Activated CD8-positive, alpha-beta memory T cell treated with anti-CD3 and anti-CD28 coated beads, Interleukin-2, amount 10 ng/mL, durations not matched to agents 7 days and 5 days (primary cell): ENCODE results near the gene LCT. TPM values are rescaled to one million over a fixed set of nuclear protein-coding genes. Genes with fewer than 3 reads are reported as not detected.
"Not testable (repeated sequence)": the region's sequence is repeated elsewhere in the genome, so short reads cannot be mapped to it uniquely, and the experiment has no call there.

Source experiments
- ATAC-seq: fragments of 150-1000 bp; cut with Tn5 transposase; one replicate; pipeline ENCODE4 v1.10.0; 2021; ENCODE audit warnings: moderate library complexity
- CTCF ChIA-PET: fragments of 350-600 bp; sonication (Branson Sonifier 250); formaldehyde crosslinking; loops from one replicate; lab custom pipeline; 2021; ENCODE audit warnings: antibody characterized with exemption; lab: Charles Lee
- DNase-seq: peaks from one replicate; pipeline ENCODE4 v3.0.0-alpha.2; 2020
- H3K27ac Mint-ChIP-seq: one replicate; pipeline ENCODE4 v1.8.0; 2021; ENCODE audit warnings: mild to moderate bottlenecking, mixed read lengths
- H3K27me3 Mint-ChIP-seq: one replicate; pipeline ENCODE4 v1.8.0; 2021; ENCODE audit warnings: mixed read lengths
- H3K36me3 Mint-ChIP-seq: one replicate; pipeline ENCODE4 v1.8.0; 2021; ENCODE audit warnings: mild to moderate bottlenecking, mixed read lengths
- H3K4me1 Mint-ChIP-seq: one replicate; pipeline ENCODE4 v1.8.0; 2021; ENCODE audit warnings: mixed read lengths
- H3K4me3 Mint-ChIP-seq: one replicate; pipeline ENCODE4 v1.8.0; 2021; ENCODE audit warnings: mild to moderate bottlenecking, moderate library complexity, mixed read lengths
- H3K9me3 Mint-ChIP-seq: one replicate; pipeline ENCODE4 v1.8.0; 2022; ENCODE audit warnings: low read depth, mixed read lengths
- total RNA-seq, 2 experiments: library from RNA; stranded (reverse); gene quantifications; one replicate each; pipeline ENCODE4 v1.2.3, GENCODE V29; 2021

LCT gene
- total RNA-seq, 2 experiments from 2014 or later = 0.41 to 0.56 TPM

DNA sequence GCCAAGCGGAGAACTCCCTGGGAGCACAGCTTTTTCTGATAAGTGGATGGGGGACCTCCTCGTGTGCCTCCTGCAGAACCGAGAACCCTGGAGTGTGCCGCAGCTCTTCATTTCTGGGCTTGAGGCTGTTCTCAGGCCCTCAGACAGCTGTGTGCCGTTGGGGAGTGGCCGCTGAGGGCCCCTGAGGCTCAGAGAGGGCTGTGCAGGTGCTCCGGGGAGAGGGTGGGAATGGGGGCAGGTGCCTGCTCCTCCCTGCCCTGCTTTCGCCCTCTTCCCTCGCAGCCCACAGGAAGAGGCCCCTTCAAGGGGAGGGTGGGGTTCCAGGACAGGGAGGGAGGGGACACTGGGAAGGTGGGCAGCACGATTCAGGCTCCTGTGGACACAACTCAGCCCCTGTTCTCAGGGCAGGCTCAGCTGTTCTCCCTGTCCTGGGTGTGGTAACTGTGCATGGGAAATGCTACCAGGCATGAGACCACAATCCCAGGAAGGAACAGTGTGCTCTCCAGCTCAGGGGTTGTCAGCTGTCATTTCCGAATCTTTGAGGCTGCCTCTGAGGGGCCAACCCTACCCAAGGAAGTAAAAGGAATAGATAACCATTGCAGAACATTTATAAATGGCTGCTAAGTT lies 11.3 kb downstream of the LCT start:
- peaks cover 31% of the 10 kb centered on the region for H3K36me3 Mint-ChIP-seq
- H3K9me3 Mint-ChIP-seq = peaks cover 12% of the 10 kb centered on the region
- H3K27me3 Mint-ChIP-seq = no peaks in the 10 kb centered on the region
- H3K4me1 Mint-ChIP-seq = peaks cover 25% of the 10 kb centered on the region
- ATAC-seq (no peak), DNase-seq (no peak)
- H3K27ac Mint-ChIP-seq = no peak overlapping the region
- CTCF ChIA-PET = interaction anchor here (1.5 kb wide), 1 partner anchor 15 kb away, joined by 3 read pairs; no protein-coding TSS in a partner anchor
- H3K4me3 Mint-ChIP-seq = no peak overlapping the region

DNA sequence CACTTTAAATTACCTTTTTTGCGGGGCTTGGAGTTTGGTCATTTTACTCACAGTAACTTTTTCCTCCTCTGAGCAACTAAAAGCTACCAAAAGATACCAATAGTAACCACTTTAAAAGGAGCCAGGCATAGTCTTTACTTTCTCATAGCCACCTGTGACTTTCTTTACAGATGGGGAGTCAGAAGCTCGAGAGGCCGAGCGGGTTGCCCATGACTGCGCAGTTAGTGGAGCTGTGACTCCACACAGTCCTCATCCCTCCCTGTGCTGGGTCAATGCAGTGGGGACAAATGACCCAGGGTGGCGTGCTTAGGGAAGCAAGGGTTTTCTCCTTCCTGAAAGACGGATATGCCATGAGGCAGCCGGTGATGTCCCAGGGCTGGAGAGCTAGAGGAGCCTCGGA lies 11.9 kb downstream of the LCT start:
- peaks cover 31% of the 10 kb centered on the region for H3K4me1 Mint-ChIP-seq
- CTCF ChIA-PET = interaction anchor here (1.0 to 1.5 kb wide), 3 partner anchors 15 to 42 kb away, joined by 3 to 7 read pairs (median 3); no protein-coding TSS in a partner anchor
- DNase-seq (no peak), ATAC-seq (no peak)
- no peak overlapping the region for H3K4me3 Mint-ChIP-seq
- H3K27me3 Mint-ChIP-seq = no peaks in the 10 kb centered on the region
- peaks cover 33% of the 10 kb centered on the region for H3K36me3 Mint-ChIP-seq
- no peak overlapping the region for H3K27ac Mint-ChIP-seq
- H3K9me3 Mint-ChIP-seq = peaks cover 12% of the 10 kb centered on the region

DNA sequence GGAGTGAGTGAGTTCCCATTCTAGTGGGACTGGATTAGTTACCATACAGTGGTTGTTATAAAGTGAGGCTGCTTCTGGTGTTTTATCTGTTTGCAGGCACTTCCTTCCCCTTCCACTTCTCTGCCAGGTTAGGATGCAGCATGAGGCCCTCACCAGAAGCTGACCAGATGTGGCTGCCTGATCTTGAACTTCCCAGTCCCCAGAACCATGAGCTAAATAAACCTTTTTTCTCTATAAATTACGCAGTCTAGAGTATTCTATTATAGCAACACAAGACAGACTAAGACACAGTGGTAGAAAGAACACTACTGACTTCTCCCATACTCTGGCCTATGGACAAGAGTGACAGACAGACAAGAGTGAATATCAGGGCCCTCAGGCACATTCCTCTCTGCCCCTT lies 14.1 kb downstream of the LCT start:
- no peak for DNase-seq
- Mint-ChIP-seq H3K27me3 (no peaks in the 10 kb centered on the region), H3K27ac (no peak overlapping the region), H3K4me1 (peaks cover 45% of the 10 kb centered on the region), H3K4me3 (no peak overlapping the region), H3K9me3 (peaks cover 12% of the 10 kb centered on the region), H3K36me3 (peaks cover 37% of the 10 kb centered on the region)
- CTCF ChIA-PET = no interaction called here
- ATAC-seq = no peak

DNA sequence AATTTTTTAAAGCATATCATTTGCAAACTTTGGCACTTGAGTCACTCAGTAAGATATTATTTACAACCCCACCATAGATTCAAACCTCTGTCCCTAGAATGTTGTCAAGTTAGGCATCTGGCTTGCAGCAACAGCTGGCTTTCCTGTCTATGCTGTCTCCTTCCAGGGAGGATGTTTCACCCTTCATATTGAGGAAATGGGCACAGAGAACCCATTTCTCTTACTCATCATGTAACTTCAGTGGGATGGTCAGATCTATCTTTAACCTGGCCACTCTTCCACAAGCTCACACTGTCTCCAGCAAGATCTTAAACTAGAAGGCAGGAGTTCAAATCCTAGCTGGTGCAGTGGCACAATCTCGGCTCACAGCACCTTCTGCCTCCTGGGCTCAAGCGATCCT lies 15.8 kb downstream of the LCT start:
- CTCF ChIA-PET = interaction anchor here (1.1 to 2.0 kb wide), 2 partner anchors 24 to 562 kb away, joined by 4 to 7 read pairs; no protein-coding TSS in a partner anchor
- peak overlapping the region; percentile 37 for H3K4me3 Mint-ChIP-seq
- no peak for DNase-seq

DNA sequence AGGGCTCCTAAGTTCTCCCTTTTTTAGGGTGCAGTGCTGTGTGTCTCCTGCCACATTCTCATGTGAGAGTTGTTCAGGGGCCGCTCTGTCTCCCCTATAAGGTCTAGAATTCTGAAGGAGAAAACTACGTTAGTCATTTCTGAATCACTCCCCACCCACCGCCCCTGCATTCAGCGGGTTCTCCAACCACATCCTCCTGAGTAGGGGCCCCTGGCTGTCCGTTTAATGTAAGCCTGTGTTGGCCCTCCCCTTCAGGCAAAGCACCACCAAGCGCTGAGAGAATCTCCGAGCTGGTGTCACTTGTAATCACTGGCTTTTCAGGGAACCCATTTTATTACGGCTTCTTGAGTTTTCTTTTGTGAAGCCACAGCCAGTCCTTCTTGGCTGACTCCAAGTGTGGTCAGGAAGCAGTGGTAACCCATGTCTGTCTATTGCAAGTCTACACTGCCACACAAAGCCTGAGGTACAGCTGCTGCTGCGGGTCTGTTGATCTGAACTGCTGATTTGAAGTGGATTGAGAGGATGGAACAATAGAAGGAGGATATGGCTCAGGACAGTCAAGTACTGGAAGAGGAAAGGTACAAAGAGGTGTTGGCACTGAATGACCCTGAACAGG lies 16.9 kb downstream of the LCT start:
- Mint-ChIP-seq H3K36me3 (peaks cover 37% of the 10 kb centered on the region), H3K4me1 (peaks cover 42% of the 10 kb centered on the region), H3K27me3 (no peaks in the 10 kb centered on the region), H3K4me3 (peak overlapping the region; percentile 61), H3K9me3 (peaks cover 12% of the 10 kb centered on the region), H3K27ac (peak overlapping the region; percentile 85)
- CTCF ChIA-PET = interaction anchor here (0.5 to 1.4 kb wide), 8 partner anchors 17 to 564 kb away, joined by 3 to 8 read pairs (median 4); partner anchors contain the start of gene MCM6
- ATAC-seq (peak; percentile 95), DNase-seq (peak; percentile 97)

More for the DNA sequence above, 15.8 kb downstream of the LCT start:
- H3K27ac Mint-ChIP-seq = peak overlapping the region; percentile 44
- H3K27me3 Mint-ChIP-seq = no peaks in the 10 kb centered on the region
- ATAC-seq = no peak
- peaks cover 12% of the 10 kb centered on the region for H3K9me3 Mint-ChIP-seq
- H3K36me3 Mint-ChIP-seq = peaks cover 37% of the 10 kb centered on the region
- H3K4me1 Mint-ChIP-seq = peaks cover 45% of the 10 kb centered on the region

DNA sequence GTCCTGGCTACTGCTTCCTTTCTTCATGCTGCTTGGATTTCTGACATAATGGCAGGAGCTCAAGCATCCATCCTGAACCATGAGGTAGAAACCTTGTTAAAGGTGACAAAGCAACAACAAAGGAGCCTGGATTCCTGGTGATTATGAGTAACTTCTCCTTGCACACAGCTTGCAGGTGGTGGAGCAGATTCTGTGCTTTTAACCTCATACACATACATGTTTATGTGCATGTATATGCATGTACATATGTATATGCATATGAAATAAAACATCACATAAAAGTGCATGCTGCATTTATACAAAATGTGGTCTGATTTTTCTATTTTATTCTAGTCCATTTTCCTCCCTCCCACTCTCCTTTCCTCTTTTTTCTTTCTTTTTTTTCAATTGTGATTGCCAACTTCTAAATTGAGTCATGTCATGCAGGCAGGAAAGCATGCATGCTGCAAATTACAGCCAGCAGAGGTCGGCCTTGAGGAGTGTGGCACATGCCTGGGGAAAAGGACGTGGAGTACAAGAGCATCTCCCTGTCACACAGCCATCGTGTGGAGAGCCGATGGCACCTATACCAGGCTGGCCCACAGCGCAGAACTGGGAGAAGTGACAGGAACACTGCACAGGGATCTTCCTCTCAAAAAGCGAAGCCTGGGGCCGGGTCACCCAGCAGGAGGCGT lies 17.9 kb downstream of the LCT start:
- Mint-ChIP-seq H3K4me3 (no peak overlapping the region), H3K9me3 (peaks cover 14% of the 10 kb centered on the region), H3K4me1 (peaks cover 42% of the 10 kb centered on the region), H3K27ac (no peak overlapping the region), H3K36me3 (peaks cover 39% of the 10 kb centered on the region), H3K27me3 (no peaks in the 10 kb centered on the region)
- peak; percentile 77 for DNase-seq
- ATAC-seq = peak; percentile 31
- CTCF ChIA-PET = interaction anchor here (0.6 to 1.6 kb wide), 5 partner anchors 22 to 557 kb away, joined by 3 to 5 read pairs (median 4); no protein-coding TSS in a partner anchor

DNA sequence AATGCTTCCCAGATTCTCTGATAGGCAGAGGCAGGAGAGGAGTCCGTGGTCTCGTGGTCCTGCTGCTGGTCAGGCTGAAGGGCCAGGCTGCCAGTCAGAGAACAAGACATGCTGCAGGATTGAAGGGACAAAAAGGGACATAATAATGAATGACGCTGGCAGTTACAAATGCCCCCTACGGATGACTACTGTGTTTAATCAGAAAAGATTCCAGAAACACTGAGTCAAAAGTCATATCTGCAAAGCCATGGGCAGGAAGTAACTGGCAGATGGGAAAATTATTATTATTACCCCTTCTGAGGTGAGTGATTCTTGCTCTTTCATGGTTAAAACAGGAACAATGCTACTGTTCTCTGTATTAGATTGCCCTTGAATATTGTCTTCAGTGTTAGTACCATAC lies 19.0 kb downstream of the LCT start:
- H3K27me3 Mint-ChIP-seq = no peaks in the 10 kb centered on the region
- peaks cover 28% of the 10 kb centered on the region for H3K36me3 Mint-ChIP-seq
- H3K4me3 Mint-ChIP-seq = no peak overlapping the region
- CTCF ChIA-PET = interaction anchor here (0.6 to 1.6 kb wide), 2 partner anchors 20 to 31 kb away, joined by 4 to 5 read pairs; no protein-coding TSS in a partner anchor
- DNase-seq (no peak), ATAC-seq (no peak)
- H3K9me3 Mint-ChIP-seq = peaks cover 9% of the 10 kb centered on the region
- H3K27ac Mint-ChIP-seq = no peak overlapping the region
- peaks cover 39% of the 10 kb centered on the region for H3K4me1 Mint-ChIP-seq

DNA sequence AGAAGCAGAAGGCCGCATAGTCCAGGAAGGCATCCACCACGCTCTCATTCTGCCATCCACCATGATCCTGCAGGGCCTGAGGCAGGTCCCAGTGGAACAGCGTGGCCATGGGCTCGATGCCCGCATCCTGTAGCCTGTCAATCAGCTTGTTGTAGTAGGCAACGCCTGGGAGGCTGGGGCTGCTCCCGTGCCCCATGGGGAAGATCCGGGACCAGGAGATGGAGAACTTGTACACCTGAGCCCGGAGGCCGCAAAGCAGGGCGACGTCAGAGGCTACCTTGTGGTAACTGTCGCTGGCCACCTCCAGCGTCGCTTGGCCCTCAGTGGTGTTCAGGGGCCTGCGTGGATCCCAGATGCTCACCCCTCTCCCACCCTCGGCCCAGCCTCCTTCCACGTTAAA lies 19.5 kb downstream of the LCT start:
- CTCF ChIA-PET = interaction anchor here (1.1 kb wide), 1 partner anchor 96 kb away, joined by 3 read pairs; no protein-coding TSS in a partner anchor
- ATAC-seq = no peak
- H3K27ac Mint-ChIP-seq = no peak overlapping the region
- H3K4me3 Mint-ChIP-seq = no peak overlapping the region
- DNase-seq = no peak
- peaks cover 24% of the 10 kb centered on the region for H3K36me3 Mint-ChIP-seq
- no peaks in the 10 kb centered on the region for H3K27me3 Mint-ChIP-seq
- H3K9me3 Mint-ChIP-seq = peaks cover 5% of the 10 kb centered on the region
- peaks cover 35% of the 10 kb centered on the region for H3K4me1 Mint-ChIP-seq

DNA sequence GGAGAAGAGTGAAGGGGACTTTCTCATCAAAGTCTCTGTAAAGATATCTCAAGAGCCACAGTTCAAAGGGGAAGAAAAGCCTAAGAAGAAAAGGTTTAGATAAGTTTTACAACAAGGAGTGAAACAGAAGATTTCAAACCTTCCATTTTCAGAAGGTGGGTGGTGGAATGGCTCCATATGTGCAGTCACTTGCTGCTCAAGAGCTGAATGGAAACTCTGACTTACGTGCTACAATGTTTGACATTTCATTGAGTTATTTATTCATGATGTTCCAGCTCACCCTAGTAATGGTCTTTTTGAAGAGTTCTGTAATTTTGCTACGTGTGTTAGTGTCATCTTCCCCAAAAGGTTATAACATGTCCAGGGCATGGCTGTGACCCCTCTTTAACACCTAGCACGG lies 21.7 kb downstream of the LCT start:
- no peak overlapping the region for H3K27ac Mint-ChIP-seq
- peaks cover 1% of the 10 kb centered on the region for H3K9me3 Mint-ChIP-seq
- no peak for DNase-seq
- H3K36me3 Mint-ChIP-seq = peaks cover 22% of the 10 kb centered on the region
- ATAC-seq = no peak
- CTCF ChIA-PET = interaction anchor here (1.6 kb wide), 1 partner anchor 17 kb away, joined by 3 read pairs; no protein-coding TSS in a partner anchor
- H3K27me3 Mint-ChIP-seq = no peaks in the 10 kb centered on the region
- peaks cover 17% of the 10 kb centered on the region for H3K4me1 Mint-ChIP-seq
- H3K4me3 Mint-ChIP-seq = no peak overlapping the region

DNA sequence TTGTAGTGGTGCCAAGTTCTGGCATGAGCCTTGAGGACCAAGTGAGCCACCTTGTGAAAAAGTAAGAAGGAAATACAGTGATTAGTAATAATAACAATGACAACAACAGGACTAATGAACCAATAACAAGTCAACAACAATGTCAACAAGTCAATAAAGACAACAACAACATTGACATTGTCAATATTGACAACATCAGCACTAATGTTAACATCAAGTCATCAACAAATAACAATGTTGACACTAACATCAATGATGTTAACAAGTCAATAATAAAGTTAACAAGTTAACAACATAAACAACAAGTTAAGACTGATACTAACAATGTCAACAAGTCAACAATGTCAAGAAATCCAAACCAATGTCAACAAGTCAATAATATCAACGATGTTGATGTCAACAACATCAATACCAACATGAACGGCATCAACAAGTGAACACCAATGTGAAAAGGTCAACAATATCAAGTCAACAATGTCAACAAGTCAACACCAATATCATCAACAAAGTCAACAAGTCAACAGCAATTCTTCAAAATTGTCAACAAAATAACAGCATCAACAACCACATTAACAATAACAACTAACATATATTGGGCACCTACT lies 24.0 kb downstream of the LCT start:
- H3K36me3 Mint-ChIP-seq = peaks cover 20% of the 10 kb centered on the region
- peaks cover 1% of the 10 kb centered on the region for H3K9me3 Mint-ChIP-seq
- H3K4me3 Mint-ChIP-seq = no peak overlapping the region
- no peak for DNase-seq
- peaks cover 2% of the 10 kb centered on the region for H3K4me1 Mint-ChIP-seq
- ATAC-seq = no peak
- CTCF ChIA-PET = interaction anchor here (7.2 kb wide), 1 partner anchor 15 kb away, joined by 42 read pairs; no protein-coding TSS in a partner anchor
- H3K27me3 Mint-ChIP-seq = no peaks in the 10 kb centered on the region
- H3K27ac Mint-ChIP-seq = no peak overlapping the region

DNA sequence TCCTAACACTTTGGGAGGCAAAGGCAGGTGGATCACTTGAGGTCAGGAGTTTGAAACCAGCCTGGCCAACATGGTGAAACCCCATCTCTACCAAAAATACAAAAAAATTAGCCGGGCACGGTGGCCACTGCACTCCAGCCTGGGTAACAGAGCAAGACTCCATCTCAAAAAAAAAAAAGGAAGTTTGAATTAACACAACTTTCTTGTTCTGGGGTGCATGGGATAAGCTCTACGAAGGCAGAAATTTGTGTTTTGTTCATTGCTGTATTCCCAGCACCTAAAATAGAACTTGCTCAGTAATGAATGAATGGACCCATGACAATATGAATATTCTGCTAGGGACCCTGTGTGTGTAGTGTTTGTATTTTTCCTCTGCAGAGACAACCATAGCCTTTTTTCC lies 29.1 kb downstream of the LCT start:
- peaks cover 19% of the 10 kb centered on the region for H3K36me3 Mint-ChIP-seq
- not testable (repeated sequence) for H3K27ac Mint-ChIP-seq, H3K27me3 Mint-ChIP-seq, H3K4me3 Mint-ChIP-seq, H3K4me1 Mint-ChIP-seq, H3K9me3 Mint-ChIP-seq, DNase-seq, ATAC-seq
- CTCF ChIA-PET = interaction anchor here (1.0 to 7.2 kb wide), 2 partner anchors 10 to 782 kb away, joined by 3 to 42 read pairs; no protein-coding TSS in a partner anchor

DNA sequence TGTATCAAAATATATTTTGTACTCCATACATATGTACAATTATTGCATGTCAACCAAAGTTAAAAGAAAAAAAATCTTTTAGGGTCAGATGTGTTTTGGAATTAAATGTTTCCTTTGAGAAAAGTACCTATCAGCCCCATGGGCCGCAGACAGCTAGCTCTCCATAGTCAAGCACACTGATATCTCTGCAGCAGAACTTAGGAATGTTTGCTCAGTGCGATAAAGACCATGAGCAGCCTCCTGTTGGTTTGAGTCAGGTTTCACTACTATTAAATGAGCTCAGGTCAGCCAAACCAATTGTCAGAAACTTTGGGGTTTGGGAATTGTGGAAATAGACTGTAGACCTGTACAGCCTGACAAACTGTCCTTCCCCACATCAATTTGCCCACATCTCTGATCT lies 33.7 kb downstream of the LCT start:
- Mint-ChIP-seq H3K4me3 (no peak overlapping the region), H3K27me3 (no peaks in the 10 kb centered on the region), H3K36me3 (peaks cover 32% of the 10 kb centered on the region), H3K4me1 (no peaks in the 10 kb centered on the region), H3K9me3 (peaks cover 13% of the 10 kb centered on the region), H3K27ac (no peak overlapping the region)
- DNase-seq (no peak), ATAC-seq (no peak)
- CTCF ChIA-PET = interaction anchor here (1.0 kb wide), 1 partner anchor 17 kb away, joined by 3 read pairs; no protein-coding TSS in a partner anchor

DNA sequence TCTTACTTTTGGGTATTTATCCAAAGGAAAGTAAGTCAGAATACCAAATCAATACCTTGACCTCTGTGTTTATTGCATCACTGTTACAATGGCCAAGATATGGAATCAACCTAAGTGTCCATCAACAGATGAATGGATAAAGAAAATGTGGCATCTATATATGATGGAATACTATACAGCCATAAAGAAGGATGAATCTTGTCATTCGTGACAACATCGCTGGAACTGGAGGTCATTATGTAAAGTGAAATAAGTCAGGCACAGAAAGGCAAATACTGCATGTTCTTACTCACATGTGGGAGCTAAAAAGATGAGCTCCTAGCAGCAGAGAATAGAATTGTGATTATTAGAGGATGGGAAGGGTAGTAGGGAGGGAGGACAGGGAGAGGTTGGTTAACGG lies 34.6 kb downstream of the LCT start:
- CTCF ChIA-PET = interaction anchor here (1.0 to 1.3 kb wide), 3 partner anchors 10 to 582 kb away, joined by 3 read pairs; no protein-coding TSS in a partner anchor
- Mint-ChIP-seq H3K27me3 (no peaks in the 10 kb centered on the region), H3K4me3 (no peak overlapping the region), H3K36me3 (peaks cover 34% of the 10 kb centered on the region), H3K9me3 (peaks cover 13% of the 10 kb centered on the region), H3K4me1 (peaks cover 3% of the 10 kb centered on the region), H3K27ac (no peak overlapping the region)
- DNase-seq = no peak
- no peak for ATAC-seq
